Keratinocyte (primary cell): ENCODE measurements around the gene FNDC3B. TPM values are rescaled to one million over a fixed set of nuclear protein-coding genes. Genes with fewer than 3 reads are reported as not detected.

Experiments
- DNase-seq: peaks from one replicate; pipeline ENCODE4 v3.0.0-alpha.2; 2011; ENCODE audit warnings: low read depth, missing footprints, low spot score
- FAIRE-seq: peaks from 2 replicates; lab custom pipeline; 2011; peaks lifted over from hg19 to GRCh38; lab: Jason Lieb, UNC
- H2AFZ ChIP-seq: 2 replicates; pipeline ENCODE4 v1.6.0; 2012; ENCODE audit warnings: low read length, control low read depth, inconsistent platforms; ENCODE audit not compliant: control insufficient read depth
- H3K27ac ChIP-seq: 2 replicates; pipeline ENCODE4 v1.5.1; 2011; ENCODE audit warnings: low read length; ENCODE audit not compliant: control insufficient read depth, insufficient read depth
- H3K27me3 ChIP-seq: 3 replicates; pipeline ENCODE4 v1.6.0; 2011; ENCODE audit warnings: low read length; ENCODE audit not compliant: control insufficient read depth, insufficient read depth; ENCODE audit errors: extremely low read depth
- H3K36me3 ChIP-seq, 2 experiments: 2 replicates in 1 of 2; 3 replicates in 1 of 2; pipeline ENCODE4 v1.5.1; 2011; ENCODE audit warnings: low read length in 2 of 2, mild to moderate bottlenecking in 1 of 2; ENCODE audit not compliant: control insufficient read depth in 2 of 2, insufficient read depth in 2 of 2; ENCODE audit errors: extremely low read depth in 1 of 2
- H3K4me1 ChIP-seq: 3 replicates; pipeline ENCODE4 v1.5.1; 2011; ENCODE audit warnings: low read length; ENCODE audit not compliant: control insufficient read depth, insufficient read depth; ENCODE audit errors: extremely low read depth
- H3K4me2 ChIP-seq: 3 replicates; pipeline ENCODE4 v1.6.0; 2011; ENCODE audit warnings: low read depth, low read length; ENCODE audit not compliant: control insufficient read depth, insufficient read depth; ENCODE audit errors: extremely low read depth
- H3K4me3 ChIP-seq, 3 experiments: fragments of 200-600 bp in 1 of 3; sonication (generic) in 1 of 3; 2 replicates in 2 of 3; 3 replicates in 1 of 3; pipeline ENCODE4 v1.5.1; 2011 to 2016; ENCODE audit warnings: low read length in 3 of 3, mild to moderate bottlenecking in 3 of 3, control low read depth in 2 of 3, inconsistent platforms in 1 of 3, low read depth in 1 of 3, mixed read lengths in 1 of 3, mixed run types in 1 of 3, moderate library complexity in 1 of 3; ENCODE audit not compliant: control insufficient read depth in 2 of 3, insufficient read depth in 2 of 3; ENCODE audit errors: extremely low read depth in 1 of 3
- H3K79me2 ChIP-seq: 2 replicates; pipeline ENCODE4 v1.6.0; 2012; ENCODE audit warnings: low read length; ENCODE audit not compliant: control insufficient read depth, insufficient read depth
- H3K9ac ChIP-seq: 3 replicates; pipeline ENCODE4 v1.6.0; 2011; ENCODE audit warnings: low read length; ENCODE audit not compliant: control insufficient read depth, insufficient read depth; ENCODE audit errors: extremely low read depth
- H3K9me1 ChIP-seq: 3 replicates; pipeline ENCODE4 v1.6.0; 2011; ENCODE audit warnings: low read length; ENCODE audit not compliant: control insufficient read depth, insufficient read depth; ENCODE audit errors: extremely low read depth
- H3K9me3 ChIP-seq: 2 replicates; pipeline ENCODE4 v1.5.1; 2012; ENCODE audit warnings: low read depth, low read length; ENCODE audit not compliant: control insufficient read depth
- H4K20me1 ChIP-seq: 3 replicates; pipeline ENCODE4 v1.6.0; 2011; ENCODE audit warnings: low read length; ENCODE audit not compliant: control insufficient read depth, insufficient read depth; ENCODE audit errors: extremely low read depth
- CTCF ChIP-seq, 3 experiments: IDR thresholded peaks in 1 of 3; conservative IDR thresholded peaks in 1 of 3; optimal IDR thresholded peaks in 1 of 3; 2 replicates in 2 of 3; 3 replicates in 1 of 3; pipeline versions ENCODE3 to v1.5.1; 2011; ENCODE audit warnings: low read length in 3 of 3, mild to moderate bottlenecking in 3 of 3, moderate library complexity in 2 of 3, control low read depth in 1 of 3, inconsistent platforms in 1 of 3; ENCODE audit not compliant: insufficient read depth in 2 of 3; ENCODE audit errors: extremely low read depth in 1 of 3
- EZH2 ChIP-seq: IDR thresholded peaks from one replicate; pipeline ENCODE4 v1.6.1; 2012; ENCODE audit warnings: inconsistent platforms, mild to moderate bottlenecking, low read length, moderate library complexity
- dilution Hi-C: fragments of 300-500 bp; cut with MboI; formaldehyde crosslinking; loops from one replicate; pipeline ENCODE4 v1.7.0; 2020; ENCODE audit warnings: low sequenced_read_pairs; ENCODE audit not compliant: extremely low pct_ligation_motif_present
- polyA plus RNA-seq, 5 experiments: library from polyadenylated mRNA; depleted of rRNA in 3 of 5; stranded (reverse) in 3 of 5; stranded (forward) in 1 of 5; unstranded in 1 of 5; fragments of >200 nt; gene quantifications; 1 replicate in 1 of 5; 2 replicates in 3 of 5; 3 replicates in 1 of 5; pipeline versions ENCODE4 v1.2.1 to v1.2.3, GENCODE V29; 2011 to 2012; ENCODE audit warnings: missing spikeins in 2 of 5, low read depth in 1 of 5, low replicate concordance in 1 of 5

Gene FNDC3B
- polyA plus RNA-seq, 1 donor (not counting 4 experiments of a cell fraction or from before 2014, with no cell fraction given), result 31.4 TPM

- Histone ChIP-seq H3K9me1 (no peaks in the 10 kb centered on the region), H3K27me3 (no peaks in the 10 kb centered on the region), H3K4me1 (no peaks in the 10 kb centered on the region), H4K20me1 (no peaks in the 10 kb centered on the region), H3K9me3 (no peaks in the 10 kb centered on the region), H3K9ac (no peak overlapping the region), H3K36me3 (peaks cover 21 to 28% of the 10 kb centered on the region in 2 experiments), H3K4me2 (no peak overlapping the region), H3K4me3 (no peak overlapping the region), H2AFZ (no peak overlapping the region), H3K27ac (no peak overlapping the region), H3K79me2 (no peaks in the 10 kb centered on the region)
- no peak for DNase-seq
- TF ChIP-seq EZH2, result no peak
- TF ChIP-seq CTCF (optimal IDR thresholded peaks at IDR 0.05 in 1 of 3, IDR thresholded peaks at IDR 0.05 in 1 of 3, conservative IDR thresholded peaks at IDR 0.05 in 1 of 3; ENCODE audit: extremely low read depth in 1 of 3, insufficient read depth in 2 of 3, low read length in 3 of 3), result no peak
- dilution Hi-C loops, result no loop called here
- FAIRE-seq, result no peak
Measured at GRCh38 chr3:172343117-172343516, 303.7 kb downstream of the FNDC3B start.

GRCh38 chr3:172343979-172344378, 304.6 kb downstream of the FNDC3B start:
- H3K9ac ChIP-seq, result no peak overlapping the region
- TF ChIP-seq CTCF (optimal IDR thresholded peaks at IDR 0.05 in 1 of 3, IDR thresholded peaks at IDR 0.05 in 1 of 3, conservative IDR thresholded peaks at IDR 0.05 in 1 of 3; ENCODE audit: extremely low read depth in 1 of 3, insufficient read depth in 2 of 3, low read length in 3 of 3) (no peak), EZH2 (no peak)
- H2AFZ ChIP-seq, result no peak overlapping the region
- H3K36me3 ChIP-seq, result peaks cover 20 to 28% of the 10 kb centered on the region in 2 experiments
- no peaks in the 10 kb centered on the region for H3K9me3 ChIP-seq
- H3K9me1 ChIP-seq, result no peaks in the 10 kb centered on the region
- H3K27ac ChIP-seq, result no peak overlapping the region
- dilution Hi-C loops, result no loop called here
- H3K79me2 ChIP-seq, result no peaks in the 10 kb centered on the region
- FAIRE-seq, result no peak
- no peak for DNase-seq
- H4K20me1 ChIP-seq, result no peaks in the 10 kb centered on the region
- H3K4me1 ChIP-seq, result no peaks in the 10 kb centered on the region
- no peaks in the 10 kb centered on the region for H3K27me3 ChIP-seq
- H3K4me2 ChIP-seq, result no peak overlapping the region
- H3K4me3 ChIP-seq, result no peak overlapping the region
